PC-9 (cell line): ENCODE results near the gene ARHGAP6. TPM values are rescaled to one million over a fixed set of nuclear protein-coding genes. Genes with fewer than 3 reads are reported as not detected.

Experiments used
- BruUV-seq: library from RNA; stranded (reverse); fragments of 400-500 nt; replicated peaks from 2 replicates; lab custom pipeline; 2021; lab: Mats Ljungman, UMichigan
- CTCF ChIA-PET: fragments of 300-600 bp; sonication (Branson Sonifier 250); formaldehyde crosslinking; loops from one replicate; lab custom pipeline; 2022; ENCODE audit warnings: antibody characterized with exemption; lab: Charles Lee
- POLR2A ChIA-PET: fragments of 300-600 bp; sonication (Branson Sonifier 250); formaldehyde crosslinking; loops from one replicate; lab custom pipeline; 2022; ENCODE audit warnings: antibody characterized with exemption; ENCODE audit not compliant: unreplicated experiment; lab: Charles Lee
- DNase-seq, 2 experiments: peaks; one replicate each; pipeline versions ENCODE4 v3.0.0 to v3.0.0-alpha.2; 2015 to 2022; ENCODE audit warnings: mixed read lengths in 1 of 2
- H2AFZ ChIP-seq: fragments of 200-600 bp; sonication (generic); 2 replicates; pipeline ENCODE4 v1.8.1; 2017; ENCODE audit warnings: antibody characterized with exemption
- H3F3A ChIP-seq: fragments of 200-600 bp; sonication (generic); 2 replicates; pipeline ENCODE4 v1.8.1; 2017; ENCODE audit warnings: antibody characterized with exemption, mild to moderate bottlenecking, low read depth; ENCODE audit not compliant: insufficient read depth
- H3K27ac ChIP-seq: fragments of 200-600 bp; sonication (generic); 2 replicates; pipeline ENCODE4 v1.6.1; 2016; ENCODE audit warnings: mixed run types
- H3K27me3 ChIP-seq: fragments of 200-600 bp; sonication (generic); 2 replicates; pipeline ENCODE4 v1.6.1; 2016; ENCODE audit warnings: low read depth, mixed run types; ENCODE audit not compliant: insufficient read depth
- H3K36me3 ChIP-seq: fragments of 200-600 bp; sonication (generic); 2 replicates; pipeline ENCODE4 v1.6.1; 2016; ENCODE audit warnings: low read depth, mixed run types
- H3K4me1 ChIP-seq: fragments of 200-600 bp; sonication (generic); replicated peaks from 2 replicates; pipeline ENCODE4 v1.6.1; 2016; ENCODE audit warnings: mixed run types; ENCODE audit not compliant: insufficient read depth
- H3K4me2 ChIP-seq: fragments of 200-600 bp; sonication (generic); 2 replicates; pipeline ENCODE4 v1.6.1; 2017; ENCODE audit warnings: mixed run types
- H3K4me3 ChIP-seq: fragments of 200-600 bp; sonication (generic); 2 replicates; pipeline ENCODE4 v1.6.1; 2016; ENCODE audit warnings: mixed run types
- H3K79me2 ChIP-seq: fragments of 200-600 bp; sonication (generic); 2 replicates; pipeline ENCODE4 v1.6.1; 2017; ENCODE audit warnings: low read depth, mixed run types
- H3K9me2 ChIP-seq: fragments of 200-600 bp; sonication (generic); 2 replicates; pipeline ENCODE4 v1.8.1; 2017; ENCODE audit warnings: mild to moderate bottlenecking; ENCODE audit not compliant: insufficient read depth
- H3K9me3 ChIP-seq: fragments of 200-600 bp; sonication (generic); 2 replicates; pipeline ENCODE4 v1.8.1; 2016; ENCODE audit warnings: low read depth; ENCODE audit not compliant: insufficient read depth
- H4K20me1 ChIP-seq: fragments of 200-600 bp; sonication (generic); 2 replicates; pipeline ENCODE4 v1.8.1; 2017; ENCODE audit not compliant: insufficient read depth
- EZH2 ChIP-seq: fragments of 200-600 bp; sonication (generic); IDR thresholded peaks from 2 replicates; pipeline ENCODE4 v1.8.0; 2017; ENCODE audit warnings: antibody characterized with exemption, low read depth
- intact Hi-C: fragments of 100-400 bp; cut with micrococcal nuclease; formaldehyde crosslinking; loops from one replicate; pipeline ENCODE4 v1.10.0; 2022; ENCODE audit not compliant: unreplicated experiment
- total RNA-seq: library from RNA; stranded (reverse); gene quantifications from 2 replicates; pipeline ENCODE4 v1.2.3, GENCODE V29; 2021
- TF ChIP-seq, protein P1 (sequence below): fragments of 200-600 bp; sonication (generic); conservative IDR thresholded peaks from 2 replicates; pipeline ENCODE4 v1.6.1; 2017; ENCODE audit warnings: mixed run types, antibody characterized with exemption, mild to moderate bottlenecking, moderate library complexity

The ARHGAP6 gene
- total RNA-seq, 1 experiment from 2014 or later: not detected

GRCh38 chrX:11375614-11376119 lies 290.1 kb downstream of the ARHGAP6 start:
- POLR2A ChIA-PET: no interaction called here

DNA sequence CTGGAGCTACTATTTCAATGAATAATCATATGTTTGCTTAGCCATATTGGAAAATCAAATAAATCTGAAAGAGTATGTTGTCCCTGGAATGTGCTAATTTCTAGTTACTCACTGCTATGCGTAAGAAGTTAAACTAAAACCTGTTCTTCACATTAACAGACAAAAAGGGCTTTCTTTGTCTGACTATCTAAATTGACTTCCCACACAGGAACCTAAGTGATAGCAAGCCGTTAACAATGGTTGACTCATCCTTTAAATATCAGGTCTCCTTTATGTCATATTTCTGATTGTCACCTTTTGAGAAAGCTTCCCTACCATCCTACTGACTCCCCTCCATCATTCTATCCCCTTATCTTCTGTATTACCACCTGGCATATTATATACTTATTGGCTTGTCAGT lies 291.1 kb downstream of the ARHGAP6 start:
- H4K20me1 ChIP-seq: no peaks in the 10 kb centered on the region
- H3K27me3 ChIP-seq: no peaks in the 10 kb centered on the region
- no peak overlapping the region for H3K4me2 ChIP-seq
- no peaks in the 10 kb centered on the region for H3F3A ChIP-seq
- no peaks in the 10 kb centered on the region for H3K9me3 ChIP-seq
- no peaks in the 10 kb centered on the region for H3K4me1 ChIP-seq
- ChIA-PET POLR2A (no interaction called here), CTCF (no interaction called here)
- DNase-seq: no peak
- no peaks in the 10 kb centered on the region for H3K9me2 ChIP-seq
- H3K4me3 ChIP-seq: no peak overlapping the region
- intact Hi-C loops: no loop called here
- no peaks in the 10 kb centered on the region for H3K79me2 ChIP-seq
- no peaks in the 10 kb centered on the region for H3K36me3 ChIP-seq
- no peak overlapping the region for H3K27ac ChIP-seq
- TF ChIP-seq, protein P1, sequence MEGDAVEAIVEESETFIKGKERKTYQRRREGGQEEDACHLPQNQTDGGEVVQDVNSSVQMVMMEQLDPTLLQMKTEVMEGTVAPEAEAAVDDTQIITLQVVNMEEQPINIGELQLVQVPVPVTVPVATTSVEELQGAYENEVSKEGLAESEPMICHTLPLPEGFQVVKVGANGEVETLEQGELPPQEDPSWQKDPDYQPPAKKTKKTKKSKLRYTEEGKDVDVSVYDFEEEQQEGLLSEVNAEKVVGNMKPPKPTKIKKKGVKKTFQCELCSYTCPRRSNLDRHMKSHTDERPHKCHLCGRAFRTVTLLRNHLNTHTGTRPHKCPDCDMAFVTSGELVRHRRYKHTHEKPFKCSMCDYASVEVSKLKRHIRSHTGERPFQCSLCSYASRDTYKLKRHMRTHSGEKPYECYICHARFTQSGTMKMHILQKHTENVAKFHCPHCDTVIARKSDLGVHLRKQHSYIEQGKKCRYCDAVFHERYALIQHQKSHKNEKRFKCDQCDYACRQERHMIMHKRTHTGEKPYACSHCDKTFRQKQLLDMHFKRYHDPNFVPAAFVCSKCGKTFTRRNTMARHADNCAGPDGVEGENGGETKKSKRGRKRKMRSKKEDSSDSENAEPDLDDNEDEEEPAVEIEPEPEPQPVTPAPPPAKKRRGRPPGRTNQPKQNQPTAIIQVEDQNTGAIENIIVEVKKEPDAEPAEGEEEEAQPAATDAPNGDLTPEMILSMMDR: no peak
- TF ChIP-seq EZH2: no peak
- H2AFZ ChIP-seq: no peak overlapping the region
- no TSS peak for BruUV-seq

More at GRCh38 chrX:11375614-11376119, 290.1 kb downstream of the ARHGAP6 start:
- BruUV-seq: no TSS peak
- H3K4me1 ChIP-seq: no peaks in the 10 kb centered on the region
- CTCF ChIA-PET: no interaction called here
- no peak overlapping the region for H3K4me2 ChIP-seq
- H3K36me3 ChIP-seq: no peaks in the 10 kb centered on the region
- no peaks in the 10 kb centered on the region for H3K9me3 ChIP-seq
- no peaks in the 10 kb centered on the region for H4K20me1 ChIP-seq
- no peak overlapping the region for H3K4me3 ChIP-seq
- no peak for TF ChIP-seq EZH2
- TF ChIP-seq, protein P1: no peak
- H3K27ac ChIP-seq: no peak overlapping the region
- DNase-seq: no peak
- no peaks in the 10 kb centered on the region for H3K27me3 ChIP-seq
- no peaks in the 10 kb centered on the region for H3K9me2 ChIP-seq
- H3K79me2 ChIP-seq: no peaks in the 10 kb centered on the region
- H3F3A ChIP-seq: no peaks in the 10 kb centered on the region
- intact Hi-C loops: no loop called here
- H2AFZ ChIP-seq: no peak overlapping the region

GRCh38 chrX:11371106-11371505 lies 294.6 kb downstream of the ARHGAP6 start:
- H3K79me2 ChIP-seq: no peaks in the 10 kb centered on the region
- no peak for DNase-seq
- no peaks in the 10 kb centered on the region for H3K27me3 ChIP-seq
- H3K4me2 ChIP-seq: no peak overlapping the region
- H3K9me2 ChIP-seq: no peaks in the 10 kb centered on the region
- no peaks in the 10 kb centered on the region for H3K36me3 ChIP-seq
- H3K4me1 ChIP-seq: no peaks in the 10 kb centered on the region
- intact Hi-C loops: no loop called here
- ChIA-PET POLR2A (no interaction called here), CTCF (no interaction called here)
- no peak for TF ChIP-seq EZH2
- TF ChIP-seq, protein P1: no peak
- no peak overlapping the region for H3K27ac ChIP-seq
- BruUV-seq: no TSS peak
- H2AFZ ChIP-seq: no peak overlapping the region
- no peaks in the 10 kb centered on the region for H3K9me3 ChIP-seq
- H4K20me1 ChIP-seq: no peaks in the 10 kb centered on the region
- H3F3A ChIP-seq: no peaks in the 10 kb centered on the region
- no peak overlapping the region for H3K4me3 ChIP-seq
